ENCODE results near the gene GSTCD. TPM values are rescaled to one million over a fixed set of nuclear protein-coding genes. Genes with fewer than 3 reads are reported as not detected.
"Not testable (repeated sequence)": the region's sequence is repeated elsewhere in the genome, so short reads cannot be mapped to it uniquely, and the experiment has no call there.

Gene GSTCD
- total RNA-seq, 1 experiment from 2014 or later, result 8.8 TPM

DNA sequence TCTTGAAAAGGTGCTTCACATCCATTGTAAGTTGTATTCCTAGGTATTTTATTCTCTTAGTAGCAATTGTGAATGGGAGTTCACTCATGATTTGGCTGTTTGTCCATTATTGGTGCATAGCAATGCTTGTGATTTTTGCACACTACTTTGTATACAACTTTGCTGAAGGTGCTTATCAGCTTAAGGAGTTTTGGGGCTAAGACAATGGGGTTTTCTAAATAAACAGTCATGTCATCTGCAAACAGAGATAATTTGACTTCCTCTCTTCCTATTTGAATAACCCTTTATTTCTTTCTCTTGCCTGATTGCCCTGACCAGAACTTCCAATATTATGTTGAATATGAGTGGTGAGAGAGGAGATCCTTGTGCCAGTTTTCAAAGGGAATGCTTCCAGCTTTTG is 63.5 kb downstream of the GSTCD start:
- H3K4me1 ChIP-seq (ENCODE audit: control insufficient read depth, insufficient read depth, low read length); H3K9me3 ChIP-seq (ENCODE audit: control insufficient read depth, insufficient read depth, low read depth, low read length); H3K27ac ChIP-seq (ENCODE audit: low read length); ATAC-seq; POLR2A ChIA-PET; intact Hi-C loops (cut with micrococcal nuclease; ENCODE audit: unreplicated experiment); in situ Hi-C loops (cut with HindIII; ENCODE audit: low pct_unique_long_range_greater_than_20kb, low sequenced_read_pairs); H3K36me3 ChIP-seq (ENCODE audit: control insufficient read depth, insufficient read depth, low read length); DNase-seq (ENCODE audit: low read depth, low spot score); H3K27me3 ChIP-seq (ENCODE audit: control insufficient read depth, insufficient read depth, low read length); H3K4me3 ChIP-seq (ENCODE audit: low read depth in 2 of 2, low read length in 2 of 2); CTCF ChIA-PET; BruUV-seq (replicated peaks): not testable (repeated sequence)

DNA sequence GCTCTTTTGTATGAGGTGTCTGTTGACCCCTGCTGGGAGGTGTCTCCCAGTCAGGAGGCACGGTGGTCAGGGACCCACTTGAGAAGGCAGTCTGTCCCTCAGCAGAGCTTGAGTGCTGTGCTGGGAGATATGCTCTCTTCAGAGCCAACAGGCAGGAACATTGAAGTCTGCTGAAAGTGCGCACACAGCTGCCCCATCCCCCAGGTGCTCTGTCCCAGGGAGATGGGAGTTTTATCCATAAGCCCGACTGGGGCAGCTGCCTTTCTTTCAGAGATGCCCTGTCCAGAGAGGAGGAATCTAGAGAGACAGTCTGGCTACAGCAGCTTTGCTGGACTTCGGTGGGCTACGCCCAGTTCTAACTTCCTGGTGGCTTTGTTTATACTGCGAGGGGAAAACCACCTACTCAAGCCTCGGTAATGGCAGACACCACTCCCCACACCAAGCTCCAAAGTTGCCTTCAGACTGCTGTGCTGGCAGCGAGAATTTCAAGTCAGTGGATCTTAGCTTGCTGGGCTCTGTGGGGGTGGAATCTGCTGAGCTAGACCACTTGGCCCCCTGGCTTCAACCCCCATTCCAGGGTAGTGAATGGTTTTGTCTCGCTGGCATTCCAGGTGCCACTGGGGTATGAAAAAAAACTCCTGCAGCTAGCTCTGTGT is 67.3 kb downstream of the GSTCD start:
- BruUV-seq (replicated peaks); DNase-seq (ENCODE audit: low read depth, low spot score); CTCF ChIA-PET; H3K27ac ChIP-seq (ENCODE audit: low read length); H3K4me3 ChIP-seq (ENCODE audit: low read depth in 2 of 2, low read length in 2 of 2); H3K27me3 ChIP-seq (ENCODE audit: control insufficient read depth, insufficient read depth, low read length); H3K4me1 ChIP-seq (ENCODE audit: control insufficient read depth, insufficient read depth, low read length); in situ Hi-C loops (cut with HindIII; ENCODE audit: low pct_unique_long_range_greater_than_20kb, low sequenced_read_pairs); intact Hi-C loops (cut with micrococcal nuclease; ENCODE audit: unreplicated experiment); H3K36me3 ChIP-seq (ENCODE audit: control insufficient read depth, insufficient read depth, low read length); ATAC-seq; POLR2A ChIA-PET; H3K9me3 ChIP-seq (ENCODE audit: control insufficient read depth, insufficient read depth, low read depth, low read length): not testable (repeated sequence)

DNA sequence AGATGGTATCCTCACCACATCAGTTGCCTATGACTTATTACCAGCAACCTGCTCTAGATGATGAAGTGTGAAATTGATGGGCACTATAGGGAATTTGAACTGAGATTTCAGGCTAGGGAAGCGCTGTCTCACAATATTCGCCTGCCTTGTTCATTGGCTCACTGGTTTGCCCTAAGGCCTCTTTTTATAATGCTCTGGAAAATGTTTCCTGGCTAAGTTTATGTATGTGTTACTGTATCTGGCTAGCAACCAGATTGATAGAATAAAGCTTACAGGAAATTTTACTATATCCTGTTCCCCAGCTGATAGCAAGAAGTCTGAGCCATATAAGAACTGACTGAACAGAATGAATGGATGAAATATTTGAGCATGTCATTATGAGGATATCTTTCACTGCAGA is 71.6 kb downstream of the GSTCD start:
- H3K4me3 ChIP-seq (ENCODE audit: low read depth in 2 of 2, low read length in 2 of 2), result no peak overlapping the region
- POLR2A ChIA-PET, result no interaction called here
- no peak for DNase-seq (ENCODE audit: low read depth, low spot score)
- no peaks in the 10 kb centered on the region for H3K27me3 ChIP-seq (ENCODE audit: control insufficient read depth, insufficient read depth, low read length)
- no peaks in the 10 kb centered on the region for H3K9me3 ChIP-seq (ENCODE audit: control insufficient read depth, insufficient read depth, low read depth, low read length)
- TF ChIP-seq, protein P1, sequence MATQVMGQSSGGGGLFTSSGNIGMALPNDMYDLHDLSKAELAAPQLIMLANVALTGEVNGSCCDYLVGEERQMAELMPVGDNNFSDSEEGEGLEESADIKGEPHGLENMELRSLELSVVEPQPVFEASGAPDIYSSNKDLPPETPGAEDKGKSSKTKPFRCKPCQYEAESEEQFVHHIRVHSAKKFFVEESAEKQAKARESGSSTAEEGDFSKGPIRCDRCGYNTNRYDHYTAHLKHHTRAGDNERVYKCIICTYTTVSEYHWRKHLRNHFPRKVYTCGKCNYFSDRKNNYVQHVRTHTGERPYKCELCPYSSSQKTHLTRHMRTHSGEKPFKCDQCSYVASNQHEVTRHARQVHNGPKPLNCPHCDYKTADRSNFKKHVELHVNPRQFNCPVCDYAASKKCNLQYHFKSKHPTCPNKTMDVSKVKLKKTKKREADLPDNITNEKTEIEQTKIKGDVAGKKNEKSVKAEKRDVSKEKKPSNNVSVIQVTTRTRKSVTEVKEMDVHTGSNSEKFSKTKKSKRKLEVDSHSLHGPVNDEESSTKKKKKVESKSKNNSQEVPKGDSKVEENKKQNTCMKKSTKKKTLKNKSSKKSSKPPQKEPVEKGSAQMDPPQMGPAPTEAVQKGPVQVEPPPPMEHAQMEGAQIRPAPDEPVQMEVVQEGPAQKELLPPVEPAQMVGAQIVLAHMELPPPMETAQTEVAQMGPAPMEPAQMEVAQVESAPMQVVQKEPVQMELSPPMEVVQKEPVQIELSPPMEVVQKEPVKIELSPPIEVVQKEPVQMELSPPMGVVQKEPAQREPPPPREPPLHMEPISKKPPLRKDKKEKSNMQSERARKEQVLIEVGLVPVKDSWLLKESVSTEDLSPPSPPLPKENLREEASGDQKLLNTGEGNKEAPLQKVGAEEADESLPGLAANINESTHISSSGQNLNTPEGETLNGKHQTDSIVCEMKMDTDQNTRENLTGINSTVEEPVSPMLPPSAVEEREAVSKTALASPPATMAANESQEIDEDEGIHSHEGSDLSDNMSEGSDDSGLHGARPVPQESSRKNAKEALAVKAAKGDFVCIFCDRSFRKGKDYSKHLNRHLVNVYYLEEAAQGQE (IDR thresholded peaks at IDR 0.05; ENCODE audit: insufficient read depth in 1 of 2, low read depth in 2 of 2, low read length in 1 of 2), result no peak
- TF ChIP-seq POLR2AphosphoS5 (IDR thresholded peaks at IDR 0.05; ENCODE audit: low read depth, low read length) (no peak), TCF7L2 (IDR thresholded peaks at IDR 0.05; ENCODE audit: low read depth, low read length) (no peak), SIN3A (IDR thresholded peaks at IDR 0.05; ENCODE audit: borderline replicate concordance, insufficient read depth, low read depth, low read length) (no peak)
- TF ChIP-seq, protein P2, sequence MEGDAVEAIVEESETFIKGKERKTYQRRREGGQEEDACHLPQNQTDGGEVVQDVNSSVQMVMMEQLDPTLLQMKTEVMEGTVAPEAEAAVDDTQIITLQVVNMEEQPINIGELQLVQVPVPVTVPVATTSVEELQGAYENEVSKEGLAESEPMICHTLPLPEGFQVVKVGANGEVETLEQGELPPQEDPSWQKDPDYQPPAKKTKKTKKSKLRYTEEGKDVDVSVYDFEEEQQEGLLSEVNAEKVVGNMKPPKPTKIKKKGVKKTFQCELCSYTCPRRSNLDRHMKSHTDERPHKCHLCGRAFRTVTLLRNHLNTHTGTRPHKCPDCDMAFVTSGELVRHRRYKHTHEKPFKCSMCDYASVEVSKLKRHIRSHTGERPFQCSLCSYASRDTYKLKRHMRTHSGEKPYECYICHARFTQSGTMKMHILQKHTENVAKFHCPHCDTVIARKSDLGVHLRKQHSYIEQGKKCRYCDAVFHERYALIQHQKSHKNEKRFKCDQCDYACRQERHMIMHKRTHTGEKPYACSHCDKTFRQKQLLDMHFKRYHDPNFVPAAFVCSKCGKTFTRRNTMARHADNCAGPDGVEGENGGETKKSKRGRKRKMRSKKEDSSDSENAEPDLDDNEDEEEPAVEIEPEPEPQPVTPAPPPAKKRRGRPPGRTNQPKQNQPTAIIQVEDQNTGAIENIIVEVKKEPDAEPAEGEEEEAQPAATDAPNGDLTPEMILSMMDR (IDR thresholded peaks at IDR 0.05), result no peak
- no peak overlapping the region for H3K27ac ChIP-seq (ENCODE audit: low read length)
- H3K4me1 ChIP-seq (ENCODE audit: control insufficient read depth, insufficient read depth, low read length), result no peaks in the 10 kb centered on the region
- no peak for ATAC-seq
- in situ Hi-C loops (cut with HindIII; ENCODE audit: low pct_unique_long_range_greater_than_20kb, low sequenced_read_pairs), result no loop called here
- H3K36me3 ChIP-seq (ENCODE audit: control insufficient read depth, insufficient read depth, low read length), result no peaks in the 10 kb centered on the region
- CTCF ChIA-PET, result no interaction called here
- intact Hi-C loops (cut with micrococcal nuclease; ENCODE audit: unreplicated experiment), result no loop called here
- BruUV-seq (replicated peaks), result no TSS peak

All from Panc1 (cell line).